A549 (cell line): Measurements from ENCODE around the gene TRDN. TPM values are rescaled to one million over a fixed set of nuclear protein-coding genes. Genes with fewer than 3 reads are reported as not detected.

ENCODE experiments used
- ATAC-seq, 2 experiments: fragments of 200-7000 bp in 1 of 2; fragments of >200 bp in 1 of 2; cut with Nextera tagmentation in 1 of 2; cut with Tn5 transposase in 1 of 2; 3 replicates each; pipeline versions ENCODE4 v1.8.0 to v1.9.1; 2018 to 2020; ENCODE audit warnings: mild to moderate bottlenecking in 1 of 2, moderate library complexity in 1 of 2
- CTCF ChIA-PET: fragments of 300-600 bp; sonication (Branson Sonifier 250); formaldehyde crosslinking; extraction: SDS; loops from one replicate; lab custom pipeline; 2021; ENCODE audit warnings: antibody characterized with exemption, inconsistent platforms; lab: Yijun Ruan, JAX
- POLR2A ChIA-PET: fragments of 350-600 bp; formaldehyde crosslinking; extraction: SDS; loops from one replicate; lab custom pipeline; 2021; ENCODE audit warnings: antibody characterized with exemption, inconsistent platforms; lab: Yijun Ruan, JAX
- DNase-seq, 2 experiments: peaks; one replicate each; pipeline versions ENCODE4 v3.0.0 to v3.0.0-alpha.2; 2011 to 2016; ENCODE audit warnings: low read depth in 1 of 2, low spot score in 1 of 2
- FAIRE-seq: peaks from 2 replicates; lab custom pipeline; 2011; peaks lifted over from hg19 to GRCh38; lab: Jason Lieb, UNC
- H3K27ac ChIP-seq, 2 experiments: fragments of >200 bp; sonication (Bioruptor Twin); formaldehyde crosslinking; 3 replicates each; pipeline ENCODE4 v1.5.1; 2016 to 2017
- H3K4me1 ChIP-seq: fragments of >200 bp; sonication (Bioruptor Twin); formaldehyde crosslinking; 3 replicates; pipeline ENCODE4 v1.6.1; 2016
- H3K4me2 ChIP-seq: fragments of >200 bp; sonication (Bioruptor Twin); formaldehyde crosslinking; 3 replicates; pipeline ENCODE4 v1.6.1; 2016
- H3K4me3 ChIP-seq: fragments of >200 bp; sonication (Bioruptor Twin); formaldehyde crosslinking; 3 replicates; pipeline ENCODE4 v1.5.1; 2016
- H3K9me3 ChIP-seq: fragments of >200 bp; sonication (Bioruptor Twin); formaldehyde crosslinking; 3 replicates; pipeline ENCODE4 v1.6.1; 2016
- CEBPB ChIP-seq, 2 experiments: fragments of >200 bp in 1 of 2; sonication (Bioruptor Twin) in 1 of 2; formaldehyde crosslinking in 1 of 2; IDR thresholded peaks; 2 replicates each; pipeline ENCODE4 v1.6.1; 2012 to 2016
- CHD2 ChIP-seq: fragments of 150-350 bp; IDR thresholded peaks from 2 replicates; pipeline ENCODE4 v1.6.1; 2014; ENCODE audit warnings: low read length; ENCODE audit not compliant: partially characterized antibody
- CHD4 ChIP-seq: fragments of 200-600 bp; sonication (generic); IDR thresholded peaks from 2 replicates; pipeline ENCODE4 v1.6.1; 2016; ENCODE audit warnings: antibody characterized with exemption, mild to moderate bottlenecking, borderline replicate concordance
- EHF ChIP-seq: fragments of 250-450 bp; sonication (Bioruptor Pico); IDR thresholded peaks from 2 replicates; pipeline ENCODE4 v1.5.0; 2020; ENCODE audit warnings: mild to moderate bottlenecking
- EHMT2 ChIP-seq: fragments of 200-600 bp; sonication (generic); IDR thresholded peaks from 2 replicates; pipeline ENCODE4 v1.6.1; 2016; ENCODE audit warnings: antibody characterized with exemption, low read depth, mild to moderate bottlenecking, moderate library complexity
- ELK1 ChIP-seq: fragments of 150-350 bp; IDR thresholded peaks from 2 replicates; pipeline ENCODE4 v1.6.1; 2014; ENCODE audit warnings: low read depth, mild to moderate bottlenecking, low read length
- FOSL2 ChIP-seq, 2 experiments: fragments of 450-650 bp in 1 of 2; fragments of >200 bp in 1 of 2; sonication (Bioruptor Twin) in 1 of 2; formaldehyde crosslinking; IDR thresholded peaks; 2 replicates each; pipeline versions ENCODE4 v1.5.0 to v1.6.1; 2016 to 2020; ENCODE audit warnings: mild to moderate bottlenecking in 1 of 2, moderate library complexity in 1 of 2
- GATA3 ChIP-seq: IDR thresholded peaks from 2 replicates; pipeline ENCODE4 v1.6.1; 2012; ENCODE audit warnings: borderline replicate concordance
- HDAC2 ChIP-seq: fragments of 200-600 bp; sonication (generic); IDR thresholded peaks from 2 replicates; pipeline ENCODE4 v1.6.1; 2016
- HMGXB4 ChIP-seq: fragments of 250-450 bp; sonication (Bioruptor Pico); IDR thresholded peaks from 2 replicates; pipeline ENCODE4 v1.5.0; 2021; ENCODE audit warnings: mild to moderate bottlenecking, moderate library complexity, borderline replicate concordance
- HOXB5 ChIP-seq: fragments of 250-450 bp; sonication (Bioruptor Pico); IDR thresholded peaks from 2 replicates; pipeline ENCODE4 v1.5.0; 2020; ENCODE audit warnings: mild to moderate bottlenecking, moderate library complexity
- JUNB ChIP-seq: fragments of >200 bp; sonication (Bioruptor Twin); formaldehyde crosslinking; IDR thresholded peaks from 2 replicates; pipeline ENCODE4 v1.6.1; 2016
- KDM1A ChIP-seq: fragments of 200-600 bp; sonication (generic); IDR thresholded peaks from 2 replicates; pipeline ENCODE4 v1.6.1; 2016; ENCODE audit warnings: low read depth, mild to moderate bottlenecking
- MAFK ChIP-seq: fragments of 450-650 bp; IDR thresholded peaks from 2 replicates; pipeline ENCODE4 v1.6.1; 2014; ENCODE audit not compliant: partially characterized antibody
- MYC ChIP-seq: IDR thresholded peaks from 2 replicates; pipeline ENCODE4 v1.6.1; 2012; ENCODE audit warnings: mild to moderate bottlenecking, inconsistent platforms, low read length, improper control_type of control experiment, borderline replicate concordance
- NFE2L2 ChIP-seq: fragments of 150-350 bp; conservative IDR thresholded peaks from 2 replicates; pipeline ENCODE4 v1.6.1; 2014; ENCODE audit warnings: low read length
- NPAS2 ChIP-seq: fragments of 250-450 bp; sonication (Bioruptor Pico); IDR thresholded peaks from 2 replicates; pipeline ENCODE4 v1.8.0; 2022; ENCODE audit warnings: mild to moderate bottlenecking, moderate library complexity, borderline replicate concordance
- RCOR1 ChIP-seq: fragments of 150-350 bp; IDR thresholded peaks from 2 replicates; pipeline ENCODE4 v1.6.1; 2014; ENCODE audit warnings: antibody characterized with exemption, low read length, low read depth
- SMC3 ChIP-seq: fragments of >200 bp; sonication (Bioruptor Twin); formaldehyde crosslinking; IDR thresholded peaks from 3 replicates; pipeline ENCODE4 v1.6.1; 2018; ENCODE audit warnings: inconsistent platforms
- SREBF2 ChIP-seq: fragments of 450-650 bp; IDR thresholded peaks from 2 replicates; pipeline ENCODE4 v1.6.1; 2014; ENCODE audit warnings: mild to moderate bottlenecking, moderate library complexity
- WGBS: methylation state at CpG from one replicate; pipeline ENCODE4 v1.1.6; 2017; ENCODE audit errors: missing lambda C conversion rate; 5-methylcytosine and 5-hydroxymethylcytosine counted together
- polyA plus RNA-seq, 4 experiments: library from polyadenylated mRNA; depleted of rRNA in 3 of 4; stranded (reverse); fragments of >200 nt; fragmentation: RNase III in 1 of 4; extraction: RNeasy Plus Mini Kit Qiagen cat#74134 plus additional on column Dnase treatment in 1 of 4; gene quantifications; 2 replicates in 3 of 4; 3 replicates in 1 of 4; pipeline ENCODE4 v1.2.3, GENCODE V29; 2011 to 2017
- TF ChIP-seq, protein P1 (sequence below): IDR thresholded peaks from 2 replicates; pipeline ENCODE4 v1.6.1; 2012
- TF ChIP-seq, protein P2 (sequence below): fragments of >200 bp; sonication (Bioruptor Twin); formaldehyde crosslinking; IDR thresholded peaks from 3 replicates; pipeline ENCODE4 v1.6.1; 2016
- TF ChIP-seq, protein P3 (sequence below): fragments of >200 bp; sonication (Bioruptor Twin); formaldehyde crosslinking; IDR thresholded peaks from 3 replicates; pipeline ENCODE4 v1.5.1; 2016

The TRDN gene
- polyA plus RNA-seq, 2 of the 4 experiments (the other 2 are of a cell fraction), result not detected

DNA sequence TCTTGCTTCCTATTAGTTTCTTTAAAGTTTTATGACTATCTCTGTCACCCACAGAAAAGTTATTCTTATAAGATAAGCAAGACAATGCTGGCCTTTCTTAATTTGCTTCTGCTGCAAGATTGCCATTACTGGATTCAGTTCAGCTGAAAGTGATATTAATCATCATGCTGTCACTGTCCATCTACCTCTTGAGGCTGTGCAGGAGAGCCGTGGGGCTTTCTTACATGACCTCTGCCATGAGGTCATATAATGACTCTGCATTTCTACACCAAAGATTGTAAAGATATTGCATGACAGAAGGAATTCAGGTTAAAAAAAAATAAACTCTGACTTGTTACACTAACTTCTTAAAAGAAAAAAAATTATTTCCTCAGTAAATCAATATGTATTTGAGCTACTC, 106.9 kb downstream of the TRDN start:
- POLR2A ChIA-PET, result no interaction called here
- Histone ChIP-seq H3K9me3 (no peaks in the 10 kb centered on the region), H3K4me2 (peak overlapping the region; percentile 54)
- TF ChIP-seq KDM1A (no peak), HOXB5 (CRISPR knock-in tag) (peak; percentile 91), CEBPB (IDR thresholded peaks at IDR 0.05) (peak in 1 of 2 experiments; percentile 15; a peak in 1 of 4 replicates), RCOR1 (no peak), FOSL2 (IDR thresholded peaks at IDR 0.05) (no peak), FOSL2 (CRISPR knock-in tag; IDR thresholded peaks at IDR 0.05) (peak; percentile 24; the same call in 1 of the 2 replicates), JUNB (no peak), GATA3 (peak; percentile 41; the same call in 1 of the 2 replicates), NFE2L2 (peak; percentile 59; the same call in 1 of the 2 replicates), MAFK (peak; percentile 81)
- TF ChIP-seq, protein P1, sequence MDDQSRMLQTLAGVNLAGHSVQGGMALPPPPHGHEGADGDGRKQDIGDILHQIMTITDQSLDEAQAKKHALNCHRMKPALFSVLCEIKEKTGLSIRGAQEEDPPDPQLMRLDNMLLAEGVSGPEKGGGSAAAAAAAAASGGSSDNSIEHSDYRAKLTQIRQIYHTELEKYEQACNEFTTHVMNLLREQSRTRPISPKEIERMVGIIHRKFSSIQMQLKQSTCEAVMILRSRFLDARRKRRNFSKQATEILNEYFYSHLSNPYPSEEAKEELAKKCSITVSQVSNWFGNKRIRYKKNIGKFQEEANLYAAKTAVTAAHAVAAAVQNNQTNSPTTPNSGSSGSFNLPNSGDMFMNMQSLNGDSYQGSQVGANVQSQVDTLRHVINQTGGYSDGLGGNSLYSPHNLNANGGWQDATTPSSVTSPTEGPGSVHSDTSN, result 0 out of 2 replicates have a peak, but pooled peaks have one; percentile 21
- TF ChIP-seq, all 56 proteins: peak for 7
- 5% methylated on average over 1 of the region's 1 CpG for WGBS
- H3K4me1 ChIP-seq, result peaks cover 18% of the 10 kb centered on the region; the same call in 2 of the 3 replicates
- DNase-seq (peak; percentile 11 to 79), FAIRE-seq (no peak), ATAC-seq (peak; percentile 84 to 92)
- no peak overlapping the region for H3K4me3 ChIP-seq
- H3K27ac ChIP-seq, result peak overlapping the region; percentile 45 to 63
- CTCF ChIA-PET, result no interaction called here

GRCh38 chr6:123529058-123529457, 107.7 kb downstream of the TRDN start:
- no peak for DNase-seq
- CTCF ChIA-PET, result no interaction called here
- peak in 1 of 2 experiments; percentile 60; a peak in 3 of 6 replicates for ATAC-seq
- Histone ChIP-seq H3K4me3 (no peak overlapping the region), H3K4me2 (peak overlapping the region; percentile 54), H3K9me3 (no peaks in the 10 kb centered on the region), H3K27ac (peak overlapping the region; percentile 45 to 78), H3K4me1 (peaks cover 18% of the 10 kb centered on the region; the same call in 2 of the 3 replicates)
- 58% methylated on average over 4 of the region's 4 CpGs for WGBS
- no peak for FAIRE-seq
- POLR2A ChIA-PET, result no interaction called here
- TF ChIP-seq JUNB, result no peak
- TF ChIP-seq HMGXB4 (CRISPR knock-in tag), result no peak
- TF ChIP-seq, protein P2, sequence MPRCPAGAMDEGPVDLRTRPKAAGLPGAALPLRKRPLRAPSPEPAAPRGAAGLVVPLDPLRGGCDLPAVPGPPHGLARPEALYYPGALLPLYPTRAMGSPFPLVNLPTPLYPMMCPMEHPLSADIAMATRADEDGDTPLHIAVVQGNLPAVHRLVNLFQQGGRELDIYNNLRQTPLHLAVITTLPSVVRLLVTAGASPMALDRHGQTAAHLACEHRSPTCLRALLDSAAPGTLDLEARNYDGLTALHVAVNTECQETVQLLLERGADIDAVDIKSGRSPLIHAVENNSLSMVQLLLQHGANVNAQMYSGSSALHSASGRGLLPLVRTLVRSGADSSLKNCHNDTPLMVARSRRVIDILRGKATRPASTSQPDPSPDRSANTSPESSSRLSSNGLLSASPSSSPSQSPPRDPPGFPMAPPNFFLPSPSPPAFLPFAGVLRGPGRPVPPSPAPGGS, result no peak
- TF ChIP-seq CHD2, result no peak
- TF ChIP-seq ELK1, result no peak
- no peak for TF ChIP-seq HDAC2
- TF ChIP-seq HOXB5 (CRISPR knock-in tag), result no peak
- TF ChIP-seq, protein P3, sequence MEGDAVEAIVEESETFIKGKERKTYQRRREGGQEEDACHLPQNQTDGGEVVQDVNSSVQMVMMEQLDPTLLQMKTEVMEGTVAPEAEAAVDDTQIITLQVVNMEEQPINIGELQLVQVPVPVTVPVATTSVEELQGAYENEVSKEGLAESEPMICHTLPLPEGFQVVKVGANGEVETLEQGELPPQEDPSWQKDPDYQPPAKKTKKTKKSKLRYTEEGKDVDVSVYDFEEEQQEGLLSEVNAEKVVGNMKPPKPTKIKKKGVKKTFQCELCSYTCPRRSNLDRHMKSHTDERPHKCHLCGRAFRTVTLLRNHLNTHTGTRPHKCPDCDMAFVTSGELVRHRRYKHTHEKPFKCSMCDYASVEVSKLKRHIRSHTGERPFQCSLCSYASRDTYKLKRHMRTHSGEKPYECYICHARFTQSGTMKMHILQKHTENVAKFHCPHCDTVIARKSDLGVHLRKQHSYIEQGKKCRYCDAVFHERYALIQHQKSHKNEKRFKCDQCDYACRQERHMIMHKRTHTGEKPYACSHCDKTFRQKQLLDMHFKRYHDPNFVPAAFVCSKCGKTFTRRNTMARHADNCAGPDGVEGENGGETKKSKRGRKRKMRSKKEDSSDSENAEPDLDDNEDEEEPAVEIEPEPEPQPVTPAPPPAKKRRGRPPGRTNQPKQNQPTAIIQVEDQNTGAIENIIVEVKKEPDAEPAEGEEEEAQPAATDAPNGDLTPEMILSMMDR, result no peak
- TF ChIP-seq NPAS2 (CRISPR knock-in tag), result no peak
- TF ChIP-seq EHMT2, result no peak
- TF ChIP-seq GATA3, result no peak
- TF ChIP-seq CHD4, result no peak
- TF ChIP-seq EHF (CRISPR knock-in tag), result no peak
- no peak for TF ChIP-seq SMC3
- no peak for TF ChIP-seq MAFK
- no peak for TF ChIP-seq FOSL2 (IDR thresholded peaks at IDR 0.05)
- TF ChIP-seq FOSL2 (CRISPR knock-in tag; IDR thresholded peaks at IDR 0.05), result no peak
- TF ChIP-seq MYC, result no peak
- TF ChIP-seq SREBF2, result no peak
